ENCODE data around the gene BCL7C.
"Not testable (repeated sequence)": the region's sequence is repeated elsewhere in the genome, so short reads cannot be mapped to it uniquely, and the experiment has no call there.

Gene BCL7C

DNA sequence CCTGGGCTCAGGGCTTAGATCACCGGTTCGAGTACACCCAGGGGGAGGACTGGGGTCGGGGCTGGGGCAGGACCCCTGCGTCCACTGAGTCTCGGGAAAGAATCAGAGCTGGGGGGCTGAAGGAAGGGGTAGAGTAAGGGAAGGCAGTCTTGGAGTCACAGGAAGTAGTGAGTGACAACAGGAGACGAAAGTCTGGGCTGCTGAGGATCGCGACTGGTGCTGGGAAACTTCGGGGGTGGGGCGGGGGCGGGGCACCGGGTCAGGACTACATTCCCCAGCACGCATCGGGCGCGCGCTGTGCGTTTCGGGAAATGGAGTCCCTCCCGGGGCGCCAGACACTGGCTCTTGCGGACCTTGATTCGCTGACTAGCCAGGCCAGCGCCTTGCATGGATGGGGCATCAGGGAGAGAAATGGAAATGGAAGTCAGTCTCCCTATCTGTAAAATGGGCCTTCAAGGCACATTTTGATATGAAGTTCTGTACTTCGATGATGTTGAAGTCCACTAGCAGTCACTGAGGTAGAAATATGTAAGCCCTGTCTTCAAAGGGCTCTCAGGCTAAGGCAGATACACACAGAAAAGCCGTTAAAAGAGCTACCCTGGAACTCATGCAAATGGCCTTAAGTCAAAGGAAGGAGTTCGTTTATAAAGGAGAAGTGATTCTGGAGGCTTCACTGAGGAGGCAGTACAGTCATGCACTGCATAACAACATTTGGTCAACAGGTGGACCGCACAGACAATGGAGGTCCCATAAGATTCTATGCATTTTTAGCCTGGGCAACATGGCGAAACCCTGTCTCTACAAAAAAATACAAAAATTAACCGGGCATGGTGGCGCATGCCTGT, 3.2 kb upstream of the BCL7C start:
- Histone ChIP-seq H3K9me3 (no peaks in the 10 kb centered on the region), H3K27ac (peak overlapping the region; percentile 77), H3K4me2 (peak overlapping the region; percentile 94), H3K27me3 (no peaks in the 10 kb centered on the region), H4K20me1 (peaks cover 7% of the 10 kb centered on the region; the same call in 1 of the 2 replicates), H3K4me1 (peaks cover 57% of the 10 kb centered on the region), H3K4me3 (peak overlapping the region; percentile 72), H3K36me3 (no peaks in the 10 kb centered on the region), H3K9ac (peak overlapping the region; percentile 76)
- TF ChIP-seq Cebpa-rat (IDR thresholded peaks at IDR 0.05), result no peak

DNA sequence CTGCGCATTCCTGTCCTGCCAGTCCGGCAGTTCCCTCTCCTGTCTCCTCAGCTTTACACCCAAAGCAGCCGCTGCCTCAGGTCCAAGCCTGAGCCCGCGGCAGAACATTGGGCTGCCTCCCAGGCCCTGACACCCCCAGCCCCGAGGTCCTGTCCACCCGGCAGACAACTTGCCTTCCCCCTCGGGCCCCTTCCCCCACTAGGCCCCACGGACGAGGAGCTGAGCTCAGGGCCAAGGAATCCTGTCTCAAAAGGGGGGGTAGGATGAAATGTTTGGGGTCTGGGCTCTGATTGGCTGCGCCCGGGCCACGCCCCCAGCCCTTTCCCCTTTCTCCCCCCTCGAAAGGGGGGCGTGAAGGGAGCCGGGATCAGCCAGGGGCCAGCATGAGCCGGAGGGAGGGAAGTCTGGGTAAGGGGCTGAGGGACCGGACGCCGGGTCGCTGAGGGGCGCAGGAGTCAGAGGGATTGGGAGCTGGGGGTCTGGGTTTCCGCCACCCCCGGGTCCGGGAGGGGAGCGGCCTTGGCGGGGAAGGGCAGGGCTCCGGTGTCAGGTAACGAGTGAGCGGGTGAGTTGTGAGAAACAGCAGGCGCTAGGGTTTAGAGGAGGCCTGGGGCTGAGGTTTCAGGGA, 2.5 kb upstream of the BCL7C start, which contains the start of gene CTF1:
TSS of gene CTF1 (plus strand) at position 354 of the 628 bp plus-strand sequence. CDS start at position 384, 30 bp downstream.
- peak within 1 kb of the TSS; percentile 77 for H3K27ac ChIP-seq
- peak within 1 kb of the TSS; percentile 72 for H3K4me3 ChIP-seq
- TF ChIP-seq Cebpa-rat (IDR thresholded peaks at IDR 0.05), result no peak
- H3K4me1 ChIP-seq, result peaks cover 51% of the 10 kb centered on the region
- peaks cover 7% of the 10 kb centered on the region; the same call in 1 of the 2 replicates for H4K20me1 ChIP-seq
- no peaks in the 10 kb centered on the region for H3K9me3 ChIP-seq
- peaks cover 4% of the 10 kb centered on the region for H3K36me3 ChIP-seq
- H3K27me3 ChIP-seq, result no peaks in the 10 kb centered on the region
- H3K9ac ChIP-seq, result peak within 1 kb of the TSS; percentile 76
- H3K4me2 ChIP-seq, result peak within 1 kb of the TSS; percentile 94

DNA sequence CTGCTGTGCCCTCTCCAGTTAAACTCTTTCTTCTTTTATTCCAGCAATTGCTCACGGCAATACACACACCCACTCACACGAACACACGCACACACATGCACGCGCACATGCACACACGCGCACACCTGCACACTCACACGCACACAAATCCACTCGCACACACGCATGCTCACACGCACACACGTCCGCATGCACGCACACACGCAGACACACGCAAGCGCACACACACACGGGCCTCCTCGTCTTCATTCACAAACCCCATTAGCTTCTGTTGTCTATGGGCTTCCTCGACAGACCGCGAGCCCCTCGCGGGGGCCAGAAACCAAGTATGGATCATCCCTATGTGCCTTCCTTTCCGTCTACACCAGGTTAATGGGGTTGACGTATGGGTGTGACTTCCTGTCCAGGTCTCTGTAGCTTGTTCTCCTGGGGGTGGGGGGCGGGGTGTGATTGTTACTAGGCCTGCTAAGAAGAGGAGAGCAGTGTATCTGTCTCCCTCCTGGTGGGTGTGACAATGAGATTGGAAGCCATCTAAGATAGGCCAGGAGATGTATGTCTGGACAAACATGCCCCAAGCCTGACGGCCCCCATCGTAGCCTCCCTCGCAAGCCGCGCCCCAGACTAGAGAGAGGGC, 1.9 kb upstream of the BCL7C start:
- Histone ChIP-seq H4K20me1 (peaks cover 7% of the 10 kb centered on the region; the same call in 1 of the 2 replicates), H3K36me3 (peaks cover 10% of the 10 kb centered on the region), H3K27me3 (no peaks in the 10 kb centered on the region), H3K9ac (peak overlapping the region; percentile 76; the same call in 1 of the 2 replicates), H3K4me1 (peaks cover 44% of the 10 kb centered on the region), H3K9me3 (no peaks in the 10 kb centered on the region), H3K27ac (peak overlapping the region; percentile 77; the same call in 1 of the 2 replicates), H3K4me2 (peak overlapping the region; percentile 94), H3K4me3 (peak overlapping the region; percentile 72)
- no peak for TF ChIP-seq Cebpa-rat (IDR thresholded peaks at IDR 0.05)

DNA sequence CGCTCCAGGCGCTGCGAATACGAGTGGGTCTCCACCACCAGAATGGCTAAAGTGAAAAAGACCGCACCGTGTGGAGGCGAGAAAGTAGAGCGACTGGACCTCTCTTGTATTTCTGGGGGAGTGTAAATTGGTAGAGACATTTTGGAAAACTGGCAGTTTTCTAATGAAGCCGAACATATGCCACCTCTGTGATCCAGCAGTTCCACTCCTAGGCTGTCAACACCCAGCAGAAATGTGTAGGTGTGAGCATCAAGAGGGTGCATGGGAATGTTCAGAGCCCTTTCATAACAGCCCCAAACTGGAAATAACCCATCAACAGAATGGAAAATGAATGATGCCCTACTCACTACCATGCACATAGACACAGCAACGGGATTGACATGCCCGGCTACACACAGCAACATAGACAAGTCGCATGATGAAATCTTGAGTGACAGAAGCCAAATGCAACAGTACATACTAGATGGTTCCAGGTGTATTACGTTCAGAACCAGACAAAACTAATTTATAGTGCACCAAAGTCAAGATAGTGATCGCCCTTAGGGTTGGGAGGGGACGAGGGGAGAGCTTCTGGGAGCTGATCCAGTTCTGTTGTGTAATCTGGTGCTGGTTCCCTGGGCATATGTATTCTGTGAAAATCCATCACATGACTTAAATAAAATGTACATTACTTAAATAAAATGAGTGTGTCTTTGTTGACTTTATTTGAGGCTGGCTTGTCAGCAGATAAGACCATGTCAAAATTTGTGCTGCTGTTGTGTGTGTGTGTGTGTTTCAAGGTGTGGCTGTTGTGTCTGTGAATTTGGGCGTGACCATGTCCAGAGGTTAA, 877 bp upstream of the BCL7C start:
- Histone ChIP-seq H3K27ac (peak overlapping the region; percentile 83), H3K4me2 (peak overlapping the region; percentile 98), H3K4me3 (peak overlapping the region; percentile 79), H3K9me3 (no peaks in the 10 kb centered on the region), H4K20me1 (peaks cover 7% of the 10 kb centered on the region; the same call in 1 of the 2 replicates), H3K9ac (peak overlapping the region; percentile 86), H3K36me3 (peaks cover 20% of the 10 kb centered on the region), H3K27me3 (no peaks in the 10 kb centered on the region), H3K4me1 (peaks cover 44% of the 10 kb centered on the region)
- no peak for TF ChIP-seq Cebpa-rat (IDR thresholded peaks at IDR 0.05)

DNA sequence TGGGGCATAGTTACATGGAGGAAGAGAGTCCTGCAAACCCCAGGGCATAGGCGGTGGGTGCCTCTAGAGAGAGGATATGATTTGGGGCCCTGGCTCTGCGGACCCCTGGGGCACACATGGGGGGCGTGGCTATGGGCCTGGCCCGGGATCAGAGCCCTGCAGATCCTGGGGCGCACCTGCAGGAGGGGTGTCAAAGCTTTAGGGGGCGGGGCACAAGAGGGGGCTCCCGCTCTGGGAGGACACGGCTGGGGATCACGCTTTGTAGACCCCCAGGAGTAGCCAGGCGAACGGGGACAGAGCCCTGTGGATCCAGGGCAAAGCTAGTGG, 497 bp downstream of the BCL7C start:
- Histone ChIP-seq H3K27ac (peak overlapping the region; percentile 83), H4K20me1 (peaks cover 7% of the 10 kb centered on the region; the same call in 1 of the 2 replicates), H3K9me3 (no peaks in the 10 kb centered on the region), H3K27me3 (no peaks in the 10 kb centered on the region), H3K36me3 (peaks cover 34% of the 10 kb centered on the region), H3K4me3 (peak overlapping the region; percentile 79), H3K4me2 (peak overlapping the region; percentile 98), H3K9ac (peak overlapping the region; percentile 86), H3K4me1 (peaks cover 44% of the 10 kb centered on the region)
- no peak for TF ChIP-seq Cebpa-rat (IDR thresholded peaks at IDR 0.05)

DNA sequence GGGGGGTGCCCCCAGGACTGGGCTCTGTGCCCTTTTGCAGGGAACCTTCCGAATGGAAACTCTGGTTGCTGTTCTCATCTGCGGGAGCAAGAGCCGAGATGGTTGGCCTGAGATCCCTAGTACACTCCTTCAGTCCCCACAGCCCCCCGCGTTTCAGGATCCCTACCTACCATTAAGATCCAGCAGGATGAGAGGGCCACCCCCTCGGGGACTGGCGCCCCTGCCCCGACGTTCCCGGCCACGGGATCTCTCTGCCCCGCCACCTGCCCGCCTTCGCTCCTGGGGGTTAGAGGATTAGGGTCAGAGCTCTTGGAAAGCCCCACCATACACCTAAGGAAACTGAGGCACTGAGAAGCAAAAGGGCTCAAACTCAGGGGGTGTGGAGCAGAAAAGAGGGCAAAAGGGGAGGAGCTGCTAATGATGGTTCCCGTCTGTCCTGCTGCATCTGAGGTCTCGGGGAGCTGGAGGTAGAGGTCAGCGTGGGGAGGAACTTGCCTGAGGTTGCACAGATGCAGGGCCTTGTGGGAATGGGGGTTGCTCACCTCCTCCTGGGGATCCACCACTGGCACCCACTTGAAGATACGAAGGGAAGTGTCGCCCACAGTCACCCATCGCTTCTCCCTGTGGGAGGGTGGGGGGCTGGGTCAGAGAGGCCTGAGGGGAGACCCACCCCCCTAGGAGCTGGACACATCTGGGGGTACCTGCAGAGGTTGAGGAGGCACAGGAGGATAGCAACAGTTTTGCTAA, 1.0 kb downstream of the BCL7C start:
- Histone ChIP-seq H3K27ac (peak overlapping the region; percentile 83), H3K4me2 (peak overlapping the region; percentile 98), H3K4me1 (peaks cover 44% of the 10 kb centered on the region), H3K36me3 (peaks cover 39% of the 10 kb centered on the region), H3K9ac (peak overlapping the region; percentile 86), H3K9me3 (no peaks in the 10 kb centered on the region), H3K4me3 (peak overlapping the region; percentile 79), H3K27me3 (no peaks in the 10 kb centered on the region), H4K20me1 (peaks cover 8% of the 10 kb centered on the region)
- TF ChIP-seq Cebpa-rat (IDR thresholded peaks at IDR 0.05), result no peak

DNA sequence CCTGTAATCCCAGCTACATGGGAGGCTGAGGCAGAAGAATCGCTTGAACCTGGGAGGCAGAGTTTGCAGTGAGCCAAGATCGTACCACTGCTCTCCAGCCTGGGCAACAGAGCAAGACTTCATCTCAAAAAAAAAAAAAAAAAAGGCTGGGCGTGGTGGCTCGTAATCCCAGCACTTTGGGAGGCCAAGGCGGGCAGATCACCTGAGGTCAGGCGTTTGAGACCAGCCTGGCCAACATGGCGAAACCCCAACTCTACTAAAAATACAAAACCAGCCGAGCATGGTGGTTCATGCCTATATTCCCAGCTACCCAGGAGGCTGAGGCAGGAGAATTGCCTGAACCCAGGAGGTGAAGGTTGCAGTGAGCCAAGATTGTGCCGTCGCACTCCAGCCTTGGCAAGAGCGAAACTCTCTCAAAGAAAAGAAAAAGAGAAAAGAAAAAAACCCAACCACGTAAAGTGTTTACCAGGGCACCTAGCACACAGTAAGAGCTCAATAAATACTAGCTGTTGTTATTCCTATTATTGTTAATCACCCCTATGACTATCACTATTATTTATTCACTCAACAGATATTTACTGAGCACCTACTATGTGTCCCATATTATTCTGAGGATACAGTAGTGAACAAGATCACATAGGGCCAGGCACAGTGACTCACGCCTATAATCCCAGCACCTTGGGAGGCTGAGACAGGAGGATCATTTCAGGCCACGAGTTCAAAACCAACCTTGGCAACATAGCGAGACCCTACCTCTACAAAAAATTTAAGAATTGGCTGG, 2.6 kb downstream of the BCL7C start:
- not testable (repeated sequence) for H3K27me3 ChIP-seq, H3K9ac ChIP-seq, H3K27ac ChIP-seq, H3K9me3 ChIP-seq, H3K4me3 ChIP-seq, H3K4me2 ChIP-seq
- Histone ChIP-seq H3K36me3 (peaks cover 55% of the 10 kb centered on the region), H3K4me1 (peaks cover 31% of the 10 kb centered on the region), H4K20me1 (peaks cover 14% of the 10 kb centered on the region)

DNA sequence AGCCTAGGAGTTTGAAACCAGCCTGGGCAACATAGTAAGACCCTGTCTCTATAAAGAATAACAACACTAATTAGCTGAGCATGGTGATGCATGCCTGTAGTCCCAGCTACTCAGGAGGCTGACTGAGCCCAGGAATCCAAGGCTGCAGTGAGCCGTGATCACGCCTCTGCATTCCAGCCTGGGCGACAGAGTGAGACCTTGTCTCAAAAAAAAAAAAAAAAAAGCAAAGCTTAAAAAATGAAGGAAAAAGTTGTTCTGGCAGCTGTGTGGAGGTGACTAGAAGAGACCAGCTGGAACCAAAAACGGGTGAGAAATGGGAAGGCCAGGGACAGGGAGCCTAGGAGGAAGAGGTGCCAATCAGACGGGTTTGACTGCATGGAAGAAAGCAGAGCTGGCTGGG, 4.2 kb downstream of the BCL7C start:
- Histone ChIP-seq H4K20me1 (peaks cover 14% of the 10 kb centered on the region), H3K9ac (no peak overlapping the region), H3K27ac (no peak overlapping the region), H3K4me2 (no peak overlapping the region), H3K27me3 (no peaks in the 10 kb centered on the region), H3K4me3 (no peak overlapping the region), H3K4me1 (peaks cover 24% of the 10 kb centered on the region), H3K9me3 (no peaks in the 10 kb centered on the region), H3K36me3 (peaks cover 70% of the 10 kb centered on the region)
- no peak for TF ChIP-seq Cebpa-rat (IDR thresholded peaks at IDR 0.05)
